Fibroblast of gingiva (primary cell): ENCODE measurements around the gene ERICH4.
"Not testable (repeated sequence)": the region's sequence is repeated elsewhere in the genome, so short reads cannot be mapped to it uniquely, and the experiment has no call there.

Experiments used
- DNase-seq: peaks from one replicate; pipeline ENCODE4 v3.0.0-alpha.2; 2011; ENCODE audit warnings: low read depth

Gene ERICH4

DNA sequence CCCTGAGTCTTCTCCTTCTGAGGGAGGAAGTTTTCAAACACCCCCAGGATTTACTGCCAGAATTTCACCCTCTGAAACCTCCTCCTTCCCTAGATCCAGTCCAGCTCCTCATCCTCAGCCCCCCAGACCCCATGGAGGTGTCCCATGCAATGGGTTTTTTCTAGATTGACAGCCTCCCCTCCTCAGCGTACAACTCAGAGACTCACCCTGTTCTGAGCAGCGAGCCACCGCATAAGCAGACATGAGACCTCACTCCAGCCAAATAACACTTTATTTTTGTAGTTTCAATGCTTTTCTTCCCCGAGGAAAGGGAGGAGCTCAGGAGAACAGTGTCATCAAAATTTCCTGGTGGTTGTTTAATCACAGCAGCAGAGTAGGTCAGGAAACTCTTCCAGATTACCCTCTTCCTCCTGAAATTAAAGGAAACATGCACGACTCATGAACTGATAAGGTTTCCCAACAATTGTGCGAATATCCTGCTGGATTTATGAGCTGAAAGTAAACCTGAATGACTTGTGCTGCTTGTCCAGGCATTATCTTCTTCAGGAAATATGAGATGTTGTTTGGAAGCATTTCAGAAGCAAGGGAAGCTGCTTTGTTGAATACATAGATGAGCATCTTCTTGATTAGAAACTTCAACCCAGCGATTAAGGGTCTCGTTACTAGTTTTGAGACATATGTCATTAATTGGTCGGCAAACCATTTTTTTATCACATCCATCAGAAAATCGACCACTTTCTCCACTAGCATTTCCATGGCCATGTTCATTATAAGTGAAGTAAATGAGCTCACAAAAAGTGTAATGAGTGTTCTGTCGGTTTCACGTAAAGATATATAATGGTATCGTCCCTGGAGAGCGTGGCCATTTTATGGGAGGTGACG lies 36.2 kb downstream of the ERICH4 start:
- DNase-seq, result no peak

- no peak for DNase-seq
Measured at GRCh38 chr19:41479757-41480191, 36.8 kb downstream of the ERICH4 start.

GRCh38 chr19:41480336-41480735 lies 37.4 kb downstream of the ERICH4 start:
- no peak for DNase-seq

- DNase-seq, result no peak
Measured at GRCh38 chr19:41484822-41485221, 41.9 kb downstream of the ERICH4 start.

- not testable (repeated sequence) for DNase-seq
Measured at GRCh38 chr19:41486953-41487352, 44.0 kb downstream of the ERICH4 start.

- no peak for DNase-seq
Measured at GRCh38 chr19:41492843-41493242, 49.9 kb downstream of the ERICH4 start.
